Neural progenitor cell (in vitro differentiated cells): ENCODE measurements around the gene BLTP3A. TPM values are rescaled to one million over a fixed set of nuclear protein-coding genes. Genes with fewer than 3 reads are reported as not detected.
"Not testable (repeated sequence)": the region's sequence is repeated elsewhere in the genome, so short reads cannot be mapped to it uniquely, and the experiment has no call there.

Experiments
- DNase-seq: peaks from one replicate; pipeline ENCODE4 v3.0.0-alpha.2; 2016; ENCODE audit warnings: low spot score
- H2AFZ ChIP-seq: fragments of 200-600 bp; sonication (generic); replicated peaks from 2 replicates; pipeline ENCODE4 v1.6.1; 2016; ENCODE audit warnings: antibody characterized with exemption
- H3F3A ChIP-seq: fragments of 200-600 bp; sonication (generic); 2 replicates; pipeline ENCODE4 v1.6.1; 2016; ENCODE audit warnings: antibody characterized with exemption, low read depth
- H3K27ac ChIP-seq: fragments of 200-600 bp; sonication (generic); 2 replicates; pipeline ENCODE4 v1.5.1; 2016; ENCODE audit warnings: mild to moderate bottlenecking
- H3K27me3 ChIP-seq: fragments of 200-600 bp; sonication (generic); 2 replicates; pipeline ENCODE4 v1.6.1; 2016; ENCODE audit warnings: mild to moderate bottlenecking, moderate library complexity
- H3K36me3 ChIP-seq: fragments of 200-600 bp; sonication (generic); 2 replicates; pipeline ENCODE4 v1.5.1; 2016
- H3K4me1 ChIP-seq: fragments of 200-600 bp; sonication (generic); 2 replicates; pipeline ENCODE4 v1.6.1; 2016; ENCODE audit warnings: mixed run types
- H3K4me2 ChIP-seq: fragments of 200-600 bp; sonication (generic); 2 replicates; pipeline ENCODE4 v1.6.1; 2016
- H3K4me3 ChIP-seq: fragments of 200-600 bp; sonication (generic); 2 replicates; pipeline ENCODE4 v1.5.1; 2016
- H3K79me2 ChIP-seq: fragments of 200-600 bp; sonication (generic); 2 replicates; pipeline ENCODE4 v1.6.1; 2016; ENCODE audit warnings: low read depth
- H3K9ac ChIP-seq: fragments of 200-600 bp; sonication (generic); 2 replicates; pipeline ENCODE4 v1.6.1; 2016
- H3K9me3 ChIP-seq: fragments of 200-600 bp; sonication (generic); 2 replicates; pipeline ENCODE4 v1.5.1; 2016; ENCODE audit warnings: low read depth
- H4K20me1 ChIP-seq: fragments of 200-600 bp; sonication (generic); 2 replicates; pipeline ENCODE4 v1.6.1; 2016; ENCODE audit warnings: low read depth
- H3K27ac Mint-ChIP-seq: 3 replicates; pipeline ENCODE4 v1.8.0; 2021; ENCODE audit warnings: mixed read lengths
- H3K27me3 Mint-ChIP-seq: 2 replicates; pipeline ENCODE4 v1.8.0; 2022; ENCODE audit warnings: low read depth, mild to moderate bottlenecking, inconsistent platforms, moderate library complexity, mixed read lengths; ENCODE audit not compliant: insufficient read depth
- H3K36me3 Mint-ChIP-seq: 3 replicates; pipeline ENCODE4 v1.8.0; 2021; ENCODE audit warnings: mixed read lengths
- H3K4me1 Mint-ChIP-seq: 3 replicates; pipeline ENCODE4 v1.8.0; 2021; ENCODE audit warnings: mixed read lengths
- H3K4me3 Mint-ChIP-seq: 3 replicates; pipeline ENCODE4 v1.8.0; 2021; ENCODE audit warnings: mild to moderate bottlenecking, moderate library complexity, mixed read lengths
- H3K9me3 Mint-ChIP-seq: 3 replicates; pipeline ENCODE4 v1.8.0; 2020; ENCODE audit warnings: mixed read lengths
- EZH2 ChIP-seq: fragments of 200-600 bp; sonication (generic); IDR thresholded peaks from 2 replicates; pipeline ENCODE4 v1.6.1; 2017; ENCODE audit warnings: antibody characterized with exemption, mild to moderate bottlenecking, moderate library complexity
- EZH2phosphoT487 ChIP-seq: fragments of 200-600 bp; sonication (generic); IDR thresholded peaks from 2 replicates; pipeline ENCODE4 v1.6.1; 2017; ENCODE audit warnings: antibody characterized with exemption
- total RNA-seq: library from RNA; depleted of rRNA; stranded (reverse); fragments of >200 nt; gene quantifications from 2 replicates; pipeline ENCODE4 v1.2.3, GENCODE V29; 2015; ENCODE audit warnings: low replicate concordance
- TF ChIP-seq, protein P1 (sequence below): fragments of 200-600 bp; sonication (generic); IDR thresholded peaks from 2 replicates; pipeline ENCODE4 v1.5.1; 2017; ENCODE audit warnings: antibody characterized with exemption, mild to moderate bottlenecking

The BLTP3A gene
- total RNA-seq, 1 donor from 2014 or later, result 13.8 TPM

DNA sequence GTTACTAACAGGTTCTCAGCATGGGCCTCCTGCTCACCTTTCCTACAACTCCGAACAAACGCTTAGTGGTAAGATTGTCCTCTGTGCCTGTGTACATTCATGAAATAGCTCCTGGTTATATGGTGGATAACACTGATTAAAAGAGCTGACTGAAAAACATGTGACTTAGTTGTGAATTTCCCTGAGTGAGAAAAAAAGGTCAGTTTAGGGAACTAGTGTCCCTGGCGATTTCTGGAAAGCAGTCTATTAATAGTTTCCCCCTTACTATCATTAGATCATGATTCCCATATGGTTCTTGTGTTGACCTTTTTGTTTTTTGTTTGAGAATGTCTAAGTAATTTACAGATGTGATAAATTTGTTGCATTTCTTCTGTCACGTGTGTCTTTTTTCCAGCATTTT, 18.9 kb upstream of the BLTP3A start:
- no peaks in the 10 kb centered on the region for H3K36me3 ChIP-seq
- H3K79me2 ChIP-seq, result no peaks in the 10 kb centered on the region
- H3K4me3 Mint-ChIP-seq, result no peak overlapping the region
- no peaks in the 10 kb centered on the region for H3K4me1 ChIP-seq
- no peak overlapping the region for H3K27ac Mint-ChIP-seq
- H3K27me3 Mint-ChIP-seq, result no peaks in the 10 kb centered on the region
- TF ChIP-seq, protein P1, sequence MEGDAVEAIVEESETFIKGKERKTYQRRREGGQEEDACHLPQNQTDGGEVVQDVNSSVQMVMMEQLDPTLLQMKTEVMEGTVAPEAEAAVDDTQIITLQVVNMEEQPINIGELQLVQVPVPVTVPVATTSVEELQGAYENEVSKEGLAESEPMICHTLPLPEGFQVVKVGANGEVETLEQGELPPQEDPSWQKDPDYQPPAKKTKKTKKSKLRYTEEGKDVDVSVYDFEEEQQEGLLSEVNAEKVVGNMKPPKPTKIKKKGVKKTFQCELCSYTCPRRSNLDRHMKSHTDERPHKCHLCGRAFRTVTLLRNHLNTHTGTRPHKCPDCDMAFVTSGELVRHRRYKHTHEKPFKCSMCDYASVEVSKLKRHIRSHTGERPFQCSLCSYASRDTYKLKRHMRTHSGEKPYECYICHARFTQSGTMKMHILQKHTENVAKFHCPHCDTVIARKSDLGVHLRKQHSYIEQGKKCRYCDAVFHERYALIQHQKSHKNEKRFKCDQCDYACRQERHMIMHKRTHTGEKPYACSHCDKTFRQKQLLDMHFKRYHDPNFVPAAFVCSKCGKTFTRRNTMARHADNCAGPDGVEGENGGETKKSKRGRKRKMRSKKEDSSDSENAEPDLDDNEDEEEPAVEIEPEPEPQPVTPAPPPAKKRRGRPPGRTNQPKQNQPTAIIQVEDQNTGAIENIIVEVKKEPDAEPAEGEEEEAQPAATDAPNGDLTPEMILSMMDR, result no peak
- TF ChIP-seq EZH2, result no peak
- no peak for TF ChIP-seq EZH2phosphoT487
- H3K4me1 Mint-ChIP-seq, result no peaks in the 10 kb centered on the region
- no peak overlapping the region for H3K27ac ChIP-seq
- no peaks in the 10 kb centered on the region for H3K9me3 Mint-ChIP-seq
- peaks cover 18% of the 10 kb centered on the region for H3K36me3 Mint-ChIP-seq
- no peak for DNase-seq
- H3K27me3 ChIP-seq, result no peaks in the 10 kb centered on the region
- H4K20me1 ChIP-seq, result peaks cover 2% of the 10 kb centered on the region
- H2AFZ ChIP-seq, result no peak overlapping the region
- H3F3A ChIP-seq, result no peaks in the 10 kb centered on the region
- H3K9me3 ChIP-seq, result no peaks in the 10 kb centered on the region
- no peak overlapping the region for H3K9ac ChIP-seq
- no peak overlapping the region for H3K4me2 ChIP-seq
- no peak overlapping the region for H3K4me3 ChIP-seq

DNA sequence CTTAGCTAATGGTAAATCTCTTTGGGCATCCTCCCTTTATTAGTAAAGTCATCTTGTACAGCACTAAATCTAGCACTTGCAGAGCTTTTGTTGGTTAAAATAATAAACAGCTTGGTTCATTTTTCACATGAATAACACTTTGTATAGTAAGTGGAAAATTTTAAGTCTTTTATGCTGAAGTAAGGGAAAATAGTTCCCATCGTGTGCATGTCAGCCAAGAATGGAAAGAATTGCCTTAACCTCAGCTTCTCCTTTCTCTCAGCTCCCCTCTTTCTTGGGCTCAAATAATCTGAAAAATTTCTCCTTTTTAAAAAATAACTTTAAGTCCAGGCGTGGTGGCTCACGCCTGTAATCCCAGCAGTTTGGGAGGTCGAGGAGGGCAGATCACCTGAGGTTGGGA, 18.0 kb upstream of the BLTP3A start:
- Histone ChIP-seq H3K9me3 (no peaks in the 10 kb centered on the region), H3K4me2 (no peak overlapping the region), H3K27me3 (no peaks in the 10 kb centered on the region), H3K9ac (no peak overlapping the region), H3F3A (no peaks in the 10 kb centered on the region), H3K36me3 (no peaks in the 10 kb centered on the region), H2AFZ (no peak overlapping the region), H3K79me2 (no peaks in the 10 kb centered on the region), H4K20me1 (peaks cover 2% of the 10 kb centered on the region), H3K27ac (no peak overlapping the region), H3K4me1 (no peaks in the 10 kb centered on the region), H3K4me3 (no peak overlapping the region)
- H3K27me3 Mint-ChIP-seq, result no peaks in the 10 kb centered on the region
- H3K4me3 Mint-ChIP-seq, result no peak overlapping the region
- TF ChIP-seq, protein P1, result no peak
- TF ChIP-seq EZH2phosphoT487, result no peak
- no peak for TF ChIP-seq EZH2
- DNase-seq, result no peak
- no peaks in the 10 kb centered on the region for H3K4me1 Mint-ChIP-seq
- no peak overlapping the region for H3K27ac Mint-ChIP-seq
- peaks cover 21% of the 10 kb centered on the region for H3K36me3 Mint-ChIP-seq
- H3K9me3 Mint-ChIP-seq, result no peaks in the 10 kb centered on the region

DNA sequence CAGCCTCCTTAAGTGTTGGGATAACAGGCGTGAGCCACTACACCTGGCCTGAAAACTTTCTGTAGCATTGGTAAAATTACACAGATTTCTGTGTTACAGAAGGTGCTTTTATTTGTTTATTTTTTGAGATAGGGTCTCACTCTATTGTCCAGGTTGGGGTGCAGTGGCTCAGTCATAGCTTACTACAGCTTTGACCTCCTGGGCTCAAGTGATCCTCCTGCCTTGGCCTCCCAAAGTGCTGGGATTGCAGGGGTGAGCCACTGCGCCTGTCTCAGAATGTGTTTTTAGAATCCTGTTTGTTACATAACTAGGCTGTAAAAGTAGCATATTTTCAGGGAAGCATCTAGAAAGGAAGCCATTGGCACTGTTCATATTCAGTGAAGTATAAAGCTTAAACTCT, 16.9 kb upstream of the BLTP3A start:
- no peaks in the 10 kb centered on the region for H3K27me3 Mint-ChIP-seq
- Histone ChIP-seq H2AFZ (no peak overlapping the region), H3K79me2 (no peaks in the 10 kb centered on the region), H3K36me3 (no peaks in the 10 kb centered on the region), H3K4me1 (no peaks in the 10 kb centered on the region), H3K27me3 (no peaks in the 10 kb centered on the region), H3F3A (no peaks in the 10 kb centered on the region), H3K9ac (no peak overlapping the region), H3K4me3 (no peak overlapping the region), H4K20me1 (peaks cover 2% of the 10 kb centered on the region), H3K27ac (no peak overlapping the region), H3K9me3 (no peaks in the 10 kb centered on the region), H3K4me2 (no peak overlapping the region)
- no peak overlapping the region for H3K4me3 Mint-ChIP-seq
- H3K4me1 Mint-ChIP-seq, result no peaks in the 10 kb centered on the region
- no peak overlapping the region for H3K27ac Mint-ChIP-seq
- no peak for DNase-seq
- peaks cover 19% of the 10 kb centered on the region for H3K36me3 Mint-ChIP-seq
- H3K9me3 Mint-ChIP-seq, result no peaks in the 10 kb centered on the region
- TF ChIP-seq, protein P1, result no peak
- TF ChIP-seq EZH2 (no peak), EZH2phosphoT487 (no peak)

DNA sequence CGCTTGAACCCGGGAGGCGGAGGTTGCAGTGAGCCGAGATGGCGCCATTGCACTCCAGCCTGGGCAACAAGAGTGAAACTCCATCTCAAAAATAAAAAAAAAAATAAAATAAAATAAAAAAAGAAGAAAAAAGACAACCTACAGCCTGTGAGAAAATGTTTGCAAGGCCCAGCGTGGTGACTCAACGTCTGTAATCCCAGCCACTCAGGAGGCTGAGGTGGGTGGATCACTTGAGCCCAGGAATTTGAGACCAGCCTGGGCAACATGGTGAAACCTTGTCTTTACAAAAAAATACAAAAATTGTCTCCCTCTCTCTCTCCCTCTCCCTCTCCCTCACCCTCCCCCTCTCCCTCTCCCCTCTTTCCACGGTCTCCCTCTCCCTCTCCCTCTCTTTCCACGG, 6.5 kb upstream of the BLTP3A start:
- H3K4me3 ChIP-seq, H3F3A ChIP-seq, H3K27ac ChIP-seq, H3K4me3 Mint-ChIP-seq, H3K9ac ChIP-seq, H3K4me1 ChIP-seq, H3K27ac Mint-ChIP-seq, H3K9me3 ChIP-seq, H3K4me1 Mint-ChIP-seq, H3K27me3 ChIP-seq, H2AFZ ChIP-seq, H3K79me2 ChIP-seq, H4K20me1 ChIP-seq, DNase-seq, H3K9me3 Mint-ChIP-seq, H3K36me3 Mint-ChIP-seq, H3K4me2 ChIP-seq, H3K36me3 ChIP-seq, H3K27me3 Mint-ChIP-seq: not testable (repeated sequence)

DNA sequence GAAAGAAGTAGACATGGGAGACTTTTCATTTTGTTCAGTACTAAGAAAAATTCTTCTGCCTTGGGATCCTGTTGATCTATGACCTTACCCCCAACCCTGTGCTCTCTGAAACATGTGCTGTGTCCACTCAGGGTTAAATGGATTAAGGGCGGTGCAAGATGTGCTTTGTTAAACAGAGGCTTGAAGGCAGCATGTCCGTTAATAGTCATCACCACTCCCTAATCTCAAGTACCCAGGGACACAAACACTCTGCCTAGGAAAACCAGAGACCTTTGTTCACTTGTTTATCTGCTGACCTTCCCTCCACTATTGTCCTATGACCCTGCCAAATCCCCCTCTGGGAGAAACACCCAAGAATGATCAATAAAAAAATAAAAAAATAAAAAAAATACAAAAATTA, 4.7 kb upstream of the BLTP3A start:
- H3K4me3 Mint-ChIP-seq, H2AFZ ChIP-seq, DNase-seq, H3K36me3 ChIP-seq, H3K27ac ChIP-seq, H3K4me1 Mint-ChIP-seq, H3F3A ChIP-seq, H3K4me2 ChIP-seq, H3K79me2 ChIP-seq, H3K9me3 ChIP-seq, H4K20me1 ChIP-seq, H3K27me3 Mint-ChIP-seq, H3K4me3 ChIP-seq, H3K36me3 Mint-ChIP-seq, H3K9ac ChIP-seq, H3K27ac Mint-ChIP-seq, H3K4me1 ChIP-seq, H3K27me3 ChIP-seq, H3K9me3 Mint-ChIP-seq: not testable (repeated sequence)
